ENCODE measurements around the gene CACNA1B. TPM values are rescaled to one million over a fixed set of nuclear protein-coding genes. Genes with fewer than 3 reads are reported as not detected.

Gene CACNA1B
- total RNA-seq, 1 donor from 2014 or later, result not detected

- no peaks in the 10 kb centered on the region for H3K27me3 ChIP-seq (ENCODE audit: control insufficient read depth, insufficient read depth, low read length)
- no peak for FAIRE-seq
- TF ChIP-seq CTCF (IDR thresholded peaks at IDR 0.05; ENCODE audit: insufficient read depth, low read length, severe bottlenecking), result no peak
These were observed 36.5 kb downstream of the CACNA1B start for GRCh38 chr9:137913771-137914767.

GRCh38 chr9:137916540-137916939 lies 39.0 kb downstream of the CACNA1B start:
- no peak for TF ChIP-seq CTCF (IDR thresholded peaks at IDR 0.05; ENCODE audit: insufficient read depth, low read length, severe bottlenecking)
- H3K4me3 ChIP-seq (ENCODE audit: low read depth, low read length), result no peak overlapping the region
- H3K36me3 ChIP-seq (ENCODE audit: control insufficient read depth, insufficient read depth, low read length), result no peaks in the 10 kb centered on the region
- no peak for DNase-seq (ENCODE audit: low read depth)
- no peaks in the 10 kb centered on the region for H3K27me3 ChIP-seq (ENCODE audit: control insufficient read depth, insufficient read depth, low read length)
- FAIRE-seq, result no peak

More at GRCh38 chr9:137913771-137914767, 36.5 kb downstream of the CACNA1B start:
- H3K4me3 ChIP-seq (ENCODE audit: low read depth, low read length), result no peak overlapping the region
- H3K36me3 ChIP-seq (ENCODE audit: control insufficient read depth, insufficient read depth, low read length), result no peaks in the 10 kb centered on the region
- DNase-seq (ENCODE audit: low read depth), result no peak

- Histone ChIP-seq H3K36me3 (ENCODE audit: control insufficient read depth, insufficient read depth, low read length) (no peaks in the 10 kb centered on the region), H3K4me3 (ENCODE audit: low read depth, low read length) (no peak overlapping the region), H3K27me3 (ENCODE audit: control insufficient read depth, insufficient read depth, low read length) (no peaks in the 10 kb centered on the region)
- FAIRE-seq (no peak), DNase-seq (ENCODE audit: low read depth) (no peak)
- TF ChIP-seq CTCF (IDR thresholded peaks at IDR 0.05; ENCODE audit: insufficient read depth, low read length, severe bottlenecking), result no peak
These were observed 39.5 kb downstream of the CACNA1B start for GRCh38 chr9:137917116-137917515.

- FAIRE-seq, result no peak
- no peak for TF ChIP-seq CTCF (IDR thresholded peaks at IDR 0.05; ENCODE audit: insufficient read depth, low read length, severe bottlenecking)
- no peak for DNase-seq (ENCODE audit: low read depth)
- Histone ChIP-seq H3K36me3 (ENCODE audit: control insufficient read depth, insufficient read depth, low read length) (no peaks in the 10 kb centered on the region), H3K27me3 (ENCODE audit: control insufficient read depth, insufficient read depth, low read length) (no peaks in the 10 kb centered on the region), H3K4me3 (ENCODE audit: low read depth, low read length) (no peak overlapping the region)
These were observed 40.2 kb downstream of the CACNA1B start for GRCh38 chr9:137917795-137918194.

GRCh38 chr9:137918331-137919094 lies 40.9 kb downstream of the CACNA1B start:
- FAIRE-seq (no peak), DNase-seq (ENCODE audit: low read depth) (no peak)
- Histone ChIP-seq H3K36me3 (ENCODE audit: control insufficient read depth, insufficient read depth, low read length) (no peaks in the 10 kb centered on the region), H3K4me3 (ENCODE audit: low read depth, low read length) (no peak overlapping the region), H3K27me3 (ENCODE audit: control insufficient read depth, insufficient read depth, low read length) (no peaks in the 10 kb centered on the region)
- TF ChIP-seq CTCF (IDR thresholded peaks at IDR 0.05; ENCODE audit: insufficient read depth, low read length, severe bottlenecking), result no peak

Data from bronchial epithelial cell (primary cell).